HepG2 (cell line): Measurements from ENCODE around the gene OTUD4. TPM values are rescaled to one million over a fixed set of nuclear protein-coding genes. Genes with fewer than 3 reads are reported as not detected.
A peak's percentile ranks its signal among the peaks of the same experiment; 100 is the strongest.

Experiments
- AFF4 ChIP-seq: sonication (generic); formaldehyde crosslinking; IDR thresholded peaks from 2 replicates; pipeline ENCODE4 v1.4.0; 2020; ENCODE audit warnings: missing genetic modification reagents
- ELF3 ChIP-seq: IDR thresholded peaks from 2 replicates; pipeline ENCODE4 v1.6.1; 2016; ENCODE audit warnings: missing genetic modification reagents, missing compliant biosample characterization
- FOXP4 ChIP-seq: sonication (generic); formaldehyde crosslinking; IDR thresholded peaks from 2 replicates; pipeline ENCODE4 v1.4.0; 2020; ENCODE audit warnings: missing genetic modification reagents
- HNF4A ChIP-seq: sonication (generic); formaldehyde crosslinking; IDR thresholded peaks from 2 replicates; pipeline ENCODE4 v1.4.0; 2020; ENCODE audit warnings: missing genetic modification reagents
- IKZF1 ChIP-seq: fragments of 450-650 bp; IDR thresholded peaks from 2 replicates; pipeline ENCODE4 v1.7.1; 2016
- IRF2 ChIP-seq: IDR thresholded peaks from 2 replicates; pipeline ENCODE4 v1.6.1; 2018; ENCODE audit warnings: missing genetic modification reagents, missing compliant biosample characterization
- KMT2B ChIP-seq: IDR thresholded peaks from 2 replicates; pipeline ENCODE4 v1.6.1; 2016; ENCODE audit warnings: missing genetic modification reagents, missing compliant biosample characterization
- NR2F1 ChIP-seq, 2 experiments: fragments of 450-650 bp in 1 of 2; formaldehyde crosslinking in 1 of 2; IDR thresholded peaks; 2 replicates each; pipeline versions ENCODE4 v1.5.0 to v1.6.1; 2016 to 2020; ENCODE audit warnings: mild to moderate bottlenecking in 1 of 2, missing compliant biosample characterization in 1 of 2, missing genetic modification reagents in 1 of 2, moderate library complexity in 1 of 2
- REL ChIP-seq: sonication (generic); formaldehyde crosslinking; conservative IDR thresholded peaks from 2 replicates; pipeline ENCODE4 v1.8.0; 2022; ENCODE audit warnings: mild to moderate bottlenecking, missing genetic modification reagents, moderate library complexity
- SRSF4 ChIP-seq: fragments of 200-400 bp; formaldehyde crosslinking; IDR thresholded peaks from one replicate; pipeline ENCODE4 v1.6.1; 2018; ENCODE audit warnings: mild to moderate bottlenecking, low read depth, low read length, moderate library complexity; ENCODE audit not compliant: poor library complexity, severe bottlenecking
- ZBTB10 ChIP-seq: sonication (generic); formaldehyde crosslinking; IDR thresholded peaks from 2 replicates; pipeline ENCODE4 v1.4.0; 2020; ENCODE audit warnings: missing genetic modification reagents, borderline replicate concordance
- ZBTB25 ChIP-seq: IDR thresholded peaks from 2 replicates; pipeline ENCODE4 v1.6.1; 2018; ENCODE audit warnings: missing genetic modification reagents
- ZC3H13 ChIP-seq: sonication (generic); formaldehyde crosslinking; IDR thresholded peaks from 2 replicates; pipeline ENCODE4 v1.8.1; 2023; ENCODE audit warnings: mild to moderate bottlenecking, missing genetic modification reagents, moderate library complexity
- ZNF567 ChIP-seq: sonication (generic); formaldehyde crosslinking; IDR thresholded peaks from 2 replicates; pipeline ENCODE4 v1.8.1; 2023; ENCODE audit warnings: mild to moderate bottlenecking, missing genetic modification reagents, borderline replicate concordance
- ZNF569 ChIP-seq: sonication (generic); formaldehyde crosslinking; IDR thresholded peaks from 2 replicates; pipeline ENCODE4 v1.5.0; 2020; ENCODE audit warnings: mild to moderate bottlenecking, missing genetic modification reagents, moderate library complexity, borderline replicate concordance
- ZNF737 ChIP-seq: sonication (generic); formaldehyde crosslinking; IDR thresholded peaks from 2 replicates; pipeline ENCODE4 v1.5.0; 2020; ENCODE audit warnings: missing genetic modification reagents, mild to moderate bottlenecking, borderline replicate concordance
- ZNF780A ChIP-seq: sonication (generic); formaldehyde crosslinking; IDR thresholded peaks from 2 replicates; pipeline ENCODE4 v1.8.0; 2022; ENCODE audit warnings: mild to moderate bottlenecking, missing genetic modification reagents, moderate library complexity
- polyA plus RNA-seq, 8 experiments: library from polyadenylated mRNA; depleted of rRNA in 3 of 8; stranded (reverse) in 7 of 8; unstranded in 1 of 8; fragments of >200 nt; fragmentation: Illumina TruSeq in 4 of 8; extraction: Trizol in 4 of 8; gene quantifications; 2 replicates each; pipeline versions ENCODE4 v1.2.1 to v1.2.3, GENCODE V29; 2011 to 2016; ENCODE audit warnings: low read depth in 4 of 8, missing spikeins in 1 of 8, mixed read lengths in 1 of 8; ENCODE audit not compliant: insufficient read depth in 1 of 8
- total RNA-seq, 5 experiments: library from RNA; depleted of rRNA; stranded (reverse); fragments of >200 nt; fragmentation: Illumina TruSeq; extraction: Trizol; gene quantifications; 2 replicates each; pipeline ENCODE4 v1.2.3, GENCODE V29; 2016; ENCODE audit warnings: low read depth in 1 of 5

Gene OTUD4
- total and polyA plus RNA-seq, 2 of the 13 experiments (the other 11 are each of a cell fraction or from before 2014, with no cell fraction given), result 16.1 to 18.0 TPM

- TF ChIP-seq NR2F1 (CRISPR knock-in tag; IDR thresholded peaks at IDR 0.05), result peak in 1 of 2 experiments; percentile 11; a peak in 1 of 4 replicates
- TF ChIP-seq ZBTB25 (CRISPR knock-in tag), result no peak
- TF ChIP-seq ZNF567 (CRISPR knock-in tag), result no peak
- no peak for TF ChIP-seq AFF4 (CRISPR knock-in tag)
- TF ChIP-seq ZNF780A (CRISPR knock-in tag), result no peak
- TF ChIP-seq KMT2B (CRISPR knock-in tag), result 0 out of 2 replicates have a peak, but pooled peaks have one; percentile 7
- no peak for TF ChIP-seq FOXP4 (CRISPR knock-in tag)
- peak; percentile 73 for TF ChIP-seq ELF3
- TF ChIP-seq ZC3H13, result no peak
- TF ChIP-seq ZNF737 (CRISPR knock-in tag), result no peak
- no peak; the same call in 1 of the 2 replicates for TF ChIP-seq HNF4A
- TF ChIP-seq IKZF1, result no peak
- TF ChIP-seq SRSF4, result no peak
- TF ChIP-seq ZNF569 (CRISPR knock-in tag), result no peak
- TF ChIP-seq REL (CRISPR knock-in tag), result no peak
- TF ChIP-seq ZBTB10 (CRISPR knock-in tag), result no peak
- TF ChIP-seq IRF2, result 0 out of 2 replicates have a peak, but pooled peaks have one; percentile 32
Measured at GRCh38 chr4:145177906-145178538, 2.4 kb downstream of the OTUD4 start (continued).
